DOHH2 (cell line): ENCODE results near the gene MYO1H.

Experiments
- EZH2phosphoT487 ChIP-seq: fragments of 200-600 bp; sonication (generic); IDR thresholded peaks from 2 replicates; pipeline ENCODE4 v1.6.1; 2017; ENCODE audit warnings: borderline replicate concordance, mild to moderate bottlenecking, antibody characterized with exemption, low read length, moderate library complexity, mixed read lengths
- TF ChIP-seq, protein P1 (sequence below): fragments of 200-600 bp; sonication (generic); IDR thresholded peaks from one replicate; pipeline ENCODE4 v1.5.1; 2014; ENCODE audit warnings: antibody characterized with exemption, mild to moderate bottlenecking, low read depth, low read length; ENCODE audit not compliant: poor library complexity, severe bottlenecking

DNA sequence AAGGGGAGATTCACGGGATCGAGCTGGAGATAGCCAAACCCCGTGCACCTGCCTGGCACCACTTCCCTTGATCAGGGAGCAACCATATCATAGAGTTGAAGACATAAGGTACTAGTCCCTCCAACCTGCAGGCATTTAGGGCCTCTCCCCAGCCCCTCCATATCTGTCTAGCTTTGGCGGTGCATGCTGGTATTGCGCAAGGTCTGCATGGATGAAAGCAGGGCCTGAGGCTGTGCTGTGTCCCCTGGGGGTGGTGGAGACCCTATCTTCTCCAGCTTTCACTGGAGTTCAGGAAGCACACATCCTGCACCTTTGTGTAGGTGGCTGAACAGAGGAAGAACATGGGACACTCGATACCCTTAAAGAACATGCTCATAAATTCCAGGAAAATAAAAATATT is 82.5 kb downstream of the MYO1H start:
- TF ChIP-seq, protein P1, sequence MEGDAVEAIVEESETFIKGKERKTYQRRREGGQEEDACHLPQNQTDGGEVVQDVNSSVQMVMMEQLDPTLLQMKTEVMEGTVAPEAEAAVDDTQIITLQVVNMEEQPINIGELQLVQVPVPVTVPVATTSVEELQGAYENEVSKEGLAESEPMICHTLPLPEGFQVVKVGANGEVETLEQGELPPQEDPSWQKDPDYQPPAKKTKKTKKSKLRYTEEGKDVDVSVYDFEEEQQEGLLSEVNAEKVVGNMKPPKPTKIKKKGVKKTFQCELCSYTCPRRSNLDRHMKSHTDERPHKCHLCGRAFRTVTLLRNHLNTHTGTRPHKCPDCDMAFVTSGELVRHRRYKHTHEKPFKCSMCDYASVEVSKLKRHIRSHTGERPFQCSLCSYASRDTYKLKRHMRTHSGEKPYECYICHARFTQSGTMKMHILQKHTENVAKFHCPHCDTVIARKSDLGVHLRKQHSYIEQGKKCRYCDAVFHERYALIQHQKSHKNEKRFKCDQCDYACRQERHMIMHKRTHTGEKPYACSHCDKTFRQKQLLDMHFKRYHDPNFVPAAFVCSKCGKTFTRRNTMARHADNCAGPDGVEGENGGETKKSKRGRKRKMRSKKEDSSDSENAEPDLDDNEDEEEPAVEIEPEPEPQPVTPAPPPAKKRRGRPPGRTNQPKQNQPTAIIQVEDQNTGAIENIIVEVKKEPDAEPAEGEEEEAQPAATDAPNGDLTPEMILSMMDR, result no peak
- TF ChIP-seq EZH2phosphoT487, result no peak
